CD4-positive, alpha-beta T cell treated with Interferon gamma for 1 hour (primary cell): Measurements from ENCODE around the gene TAOK1.
"Not testable (repeated sequence)": the region's sequence is repeated elsewhere in the genome, so short reads cannot be mapped to it uniquely, and the experiment has no call there.

Experiments used
- DNase-seq: peaks from one replicate; pipeline ENCODE4 v3.0.0-alpha.2; 2020

The TAOK1 gene

DNA sequence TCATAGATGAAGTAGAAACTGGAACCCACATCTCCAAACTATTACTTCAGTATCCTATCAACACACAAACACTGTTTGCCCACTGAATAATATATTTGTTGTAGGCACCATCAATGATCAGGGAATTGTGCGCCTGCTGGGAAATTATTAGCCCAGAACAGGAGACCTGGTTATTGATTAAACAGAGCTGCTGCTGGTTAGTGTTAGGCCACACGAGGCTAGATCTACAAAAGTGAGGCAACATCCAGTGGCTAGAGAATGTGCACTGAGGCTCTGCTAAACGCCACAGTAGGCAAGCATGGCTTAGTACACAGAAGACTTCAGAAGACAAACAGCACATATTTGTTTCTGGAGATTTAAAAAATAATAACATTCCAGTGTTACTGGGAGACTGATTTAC lies 165.7 kb downstream of the TAOK1 start:
- DNase-seq: no peak

DNA sequence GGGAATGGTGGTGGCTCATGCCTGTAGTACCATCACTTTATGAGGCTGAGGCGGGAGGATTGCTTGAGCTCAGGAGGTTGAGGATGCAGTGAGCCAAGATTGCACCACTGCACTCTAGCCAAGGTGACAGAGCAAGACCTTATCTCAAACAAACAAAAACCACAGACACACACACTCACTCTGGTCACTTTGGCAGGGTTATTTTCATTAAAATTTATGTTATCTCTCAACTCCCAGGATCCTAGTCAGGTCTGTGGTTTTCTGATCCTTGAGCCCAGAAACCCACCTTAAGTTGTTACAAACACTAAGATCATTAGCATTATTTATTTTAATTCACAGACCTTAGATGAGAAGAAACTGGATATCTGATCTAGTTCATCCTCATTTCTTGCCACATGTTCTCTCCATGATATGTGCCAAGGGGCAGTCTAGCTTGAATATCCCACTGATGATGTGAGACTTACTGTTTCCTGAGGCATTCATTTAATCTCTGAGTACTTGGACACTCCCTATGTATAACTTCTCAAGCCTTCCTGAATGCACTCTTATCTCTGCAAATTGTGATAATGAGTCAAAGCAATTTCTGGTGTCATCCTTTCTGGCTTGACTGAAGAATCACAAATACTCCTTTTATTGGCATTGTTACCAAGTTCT lies 167.0 kb downstream of the TAOK1 start:
- no peak for DNase-seq

DNA sequence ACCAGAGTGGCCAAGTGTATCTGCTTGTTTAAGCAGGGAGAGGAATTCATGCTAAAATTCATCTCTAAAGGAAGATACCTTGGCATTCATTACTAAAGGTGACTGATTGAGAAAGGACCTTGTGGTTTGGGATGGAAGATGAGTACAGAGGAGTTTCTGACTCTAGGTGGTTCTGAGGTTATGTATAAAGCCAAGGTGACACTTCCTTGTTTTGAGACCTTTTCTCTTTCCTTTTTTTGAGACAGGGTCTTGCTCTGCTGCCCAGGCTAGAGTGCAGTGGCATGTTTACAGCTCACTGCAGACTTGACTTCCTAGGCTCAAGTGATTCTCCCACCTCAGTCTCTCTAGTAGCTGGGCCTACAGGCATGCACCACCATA lies 167.6 kb downstream of the TAOK1 start:
- DNase-seq: no peak

DNA sequence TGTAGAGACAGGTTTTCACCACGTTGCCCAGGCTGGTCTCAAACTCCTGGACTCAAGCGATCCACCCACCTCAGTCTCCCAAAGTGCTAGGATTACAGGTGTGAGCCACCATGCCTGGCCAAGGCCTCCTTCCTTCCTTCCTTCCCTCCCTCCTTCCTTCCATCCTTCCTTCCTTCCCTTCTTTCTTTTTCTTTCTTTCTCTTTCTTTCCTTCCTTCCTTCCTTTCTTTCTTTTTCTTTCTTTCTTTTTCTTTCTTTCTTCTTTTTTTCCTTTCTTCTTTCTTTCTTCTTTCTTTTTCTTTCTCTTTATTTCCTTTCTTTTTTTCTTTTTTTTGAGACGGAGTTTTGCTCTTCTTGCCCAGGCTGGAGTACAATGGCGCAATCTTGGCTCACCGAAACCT lies 168.0 kb downstream of the TAOK1 start:
- DNase-seq: not testable (repeated sequence)

DNA sequence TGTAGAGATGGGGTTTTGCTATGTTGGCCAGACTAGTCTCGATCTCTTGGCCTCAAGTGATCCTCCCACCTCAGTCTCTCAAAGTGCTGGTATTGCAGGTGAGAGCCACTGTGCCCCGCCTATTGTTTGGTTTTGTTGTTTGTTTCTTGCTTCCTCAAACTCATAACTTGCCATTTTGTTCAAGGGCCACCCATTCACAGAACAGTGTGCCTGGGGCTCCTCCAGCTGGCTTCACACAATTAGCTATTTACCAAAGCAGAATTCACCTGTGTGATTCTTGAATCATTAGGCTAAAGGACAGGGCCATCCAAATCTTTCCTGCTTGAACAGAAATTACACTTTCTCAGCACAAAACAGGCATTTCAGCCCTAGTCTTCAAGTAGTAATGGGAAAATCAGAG lies 169.5 kb downstream of the TAOK1 start:
- no peak for DNase-seq

DNA sequence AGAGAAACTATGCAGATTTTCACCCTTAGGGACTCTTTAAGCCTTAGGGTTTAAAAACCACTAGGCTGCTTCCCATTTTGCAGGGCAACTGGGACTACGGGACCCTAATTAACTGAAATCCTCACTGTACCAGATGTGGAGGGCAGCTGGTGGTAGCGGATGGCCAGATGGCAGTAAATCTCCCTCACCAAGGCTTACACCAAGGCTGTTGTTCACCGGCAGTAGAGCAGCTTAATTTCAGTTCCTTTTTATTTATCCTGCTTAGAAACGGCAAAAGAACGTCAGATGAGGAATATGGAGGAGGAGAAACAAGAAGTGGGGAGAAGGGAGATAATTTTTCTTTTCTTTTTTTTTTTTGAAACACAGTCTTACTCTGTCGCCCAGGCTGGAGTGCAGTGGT lies 170.2 kb downstream of the TAOK1 start:
- DNase-seq: peak; percentile 18

DNA sequence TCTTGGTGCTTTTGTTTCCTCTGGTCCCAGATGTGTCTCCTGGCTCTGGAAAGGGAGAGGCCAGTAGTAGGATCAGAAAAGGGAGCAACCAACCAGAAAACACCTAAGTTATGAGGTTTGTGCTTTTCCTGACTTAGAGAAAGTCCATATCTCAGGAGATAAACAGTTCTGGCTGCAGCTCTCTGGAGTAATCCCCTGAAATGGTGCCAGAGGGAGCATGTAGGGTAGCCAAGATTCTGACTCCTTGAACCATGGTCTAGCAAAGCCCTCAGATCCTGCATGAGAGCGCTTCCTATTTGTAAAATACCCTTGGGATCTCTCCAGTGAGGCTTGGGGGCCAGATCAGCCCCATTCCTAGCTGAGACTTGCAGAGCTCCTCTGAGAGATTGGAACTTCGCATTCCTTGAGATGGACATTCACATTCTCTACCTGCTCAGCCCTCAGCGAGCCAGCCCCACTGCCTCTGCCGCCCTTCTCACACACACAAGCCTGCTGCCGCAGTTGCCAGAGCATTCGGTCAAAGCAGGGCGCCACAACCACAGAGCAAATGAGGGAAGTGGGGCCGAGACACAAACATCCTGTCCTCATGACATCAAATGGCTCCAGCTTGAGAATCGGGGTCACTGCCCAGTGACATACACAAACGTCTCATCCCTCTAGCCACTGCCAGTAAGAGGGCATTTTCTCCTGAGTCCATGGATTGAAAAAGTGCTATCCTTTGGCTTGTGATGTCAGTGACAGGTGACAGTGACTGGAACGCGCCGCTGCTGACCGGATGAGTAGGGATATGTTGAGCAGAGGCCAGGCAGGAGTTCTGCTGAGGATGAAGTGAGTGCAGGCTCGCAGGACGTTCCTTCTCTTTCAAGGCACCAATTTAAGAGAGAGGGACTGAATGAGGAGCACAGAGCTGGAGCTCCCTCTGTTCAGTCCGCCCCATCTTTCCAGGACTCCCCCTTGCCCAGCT lies 171.7 kb downstream of the TAOK1 start:
- DNase-seq: peak; percentile 61

DNA sequence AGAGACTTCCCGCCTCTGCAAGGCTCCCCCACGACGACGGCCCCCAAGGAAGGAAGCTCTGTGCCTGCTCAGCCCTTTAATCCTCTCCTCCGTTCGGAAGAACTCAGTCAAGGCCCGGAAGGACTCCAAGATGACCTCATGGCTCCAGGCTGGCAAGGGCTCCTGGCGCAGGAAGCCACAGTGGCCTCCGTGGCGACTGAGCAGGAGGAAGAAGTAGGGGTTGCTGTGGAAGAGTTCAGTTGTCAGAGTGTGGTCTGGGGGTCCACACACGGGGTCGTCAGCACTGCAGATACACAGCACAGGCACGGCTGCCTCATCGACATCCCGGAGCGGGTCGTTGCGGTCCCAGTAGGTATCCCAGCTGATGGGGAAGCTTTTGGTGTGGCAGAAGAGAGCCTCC lies 172.5 kb downstream of the TAOK1 start:
- DNase-seq: no peak

DNA sequence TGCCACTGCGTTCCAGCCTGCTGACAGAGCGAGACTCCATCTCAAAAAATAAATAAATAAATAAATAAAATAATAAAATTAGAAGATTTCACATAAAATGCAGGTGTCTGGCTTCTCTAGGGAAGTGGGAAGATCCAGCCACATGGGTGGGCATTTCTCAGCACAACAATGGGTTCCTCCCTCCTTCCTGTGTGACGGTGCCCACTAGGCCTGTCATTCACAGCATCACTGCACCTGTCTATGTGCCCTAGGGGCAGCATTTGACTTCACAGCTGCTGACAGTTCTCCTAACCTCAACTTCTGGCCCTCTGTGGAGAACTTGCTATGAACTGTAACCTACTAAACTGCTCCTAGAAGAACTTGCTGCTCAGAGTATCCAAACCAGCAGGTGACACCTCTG lies 173.7 kb downstream of the TAOK1 start:
- peak; percentile 41 for DNase-seq

DNA sequence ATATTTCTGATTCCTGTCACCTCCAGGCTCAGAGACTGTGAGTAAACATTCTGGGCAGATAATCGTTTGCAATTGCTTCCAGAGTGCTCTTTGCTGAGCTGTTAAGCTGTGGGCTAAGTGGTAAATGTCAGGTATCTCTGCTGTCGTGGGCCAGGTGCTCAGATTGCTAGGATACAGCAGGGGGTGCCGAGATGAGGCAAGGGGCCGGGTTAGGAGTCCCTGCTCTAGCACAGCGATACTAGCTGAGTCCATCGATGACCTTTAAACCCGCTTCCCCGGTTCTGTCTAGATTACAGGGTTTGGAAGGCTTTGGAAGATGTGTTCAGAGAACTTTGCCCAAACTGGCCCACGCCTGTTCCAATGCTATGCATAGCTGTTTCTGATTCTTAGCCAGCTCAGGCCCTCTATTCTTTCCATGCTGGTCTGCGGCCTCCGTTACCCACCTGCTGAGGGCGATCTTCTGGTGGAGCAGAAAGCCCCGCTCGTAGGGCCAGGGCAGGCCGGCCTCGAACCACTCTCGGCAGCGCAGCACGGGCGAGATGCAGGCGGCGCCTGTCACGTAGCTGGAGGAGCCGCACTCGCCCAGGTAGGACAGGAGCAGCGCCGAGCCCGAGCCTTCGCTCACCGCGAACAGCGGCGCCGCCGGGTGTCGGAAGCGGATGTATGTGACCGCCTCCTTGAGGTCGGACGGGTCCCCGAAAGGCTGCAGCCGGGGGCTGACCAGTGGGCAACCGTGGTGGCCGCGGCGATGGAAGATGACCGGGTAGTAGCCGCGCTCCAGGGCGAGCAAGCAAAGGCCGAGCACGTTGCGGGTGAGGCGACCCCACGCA lies 175.7 kb downstream of the TAOK1 start:
- peak; percentile 53 for DNase-seq

DNA sequence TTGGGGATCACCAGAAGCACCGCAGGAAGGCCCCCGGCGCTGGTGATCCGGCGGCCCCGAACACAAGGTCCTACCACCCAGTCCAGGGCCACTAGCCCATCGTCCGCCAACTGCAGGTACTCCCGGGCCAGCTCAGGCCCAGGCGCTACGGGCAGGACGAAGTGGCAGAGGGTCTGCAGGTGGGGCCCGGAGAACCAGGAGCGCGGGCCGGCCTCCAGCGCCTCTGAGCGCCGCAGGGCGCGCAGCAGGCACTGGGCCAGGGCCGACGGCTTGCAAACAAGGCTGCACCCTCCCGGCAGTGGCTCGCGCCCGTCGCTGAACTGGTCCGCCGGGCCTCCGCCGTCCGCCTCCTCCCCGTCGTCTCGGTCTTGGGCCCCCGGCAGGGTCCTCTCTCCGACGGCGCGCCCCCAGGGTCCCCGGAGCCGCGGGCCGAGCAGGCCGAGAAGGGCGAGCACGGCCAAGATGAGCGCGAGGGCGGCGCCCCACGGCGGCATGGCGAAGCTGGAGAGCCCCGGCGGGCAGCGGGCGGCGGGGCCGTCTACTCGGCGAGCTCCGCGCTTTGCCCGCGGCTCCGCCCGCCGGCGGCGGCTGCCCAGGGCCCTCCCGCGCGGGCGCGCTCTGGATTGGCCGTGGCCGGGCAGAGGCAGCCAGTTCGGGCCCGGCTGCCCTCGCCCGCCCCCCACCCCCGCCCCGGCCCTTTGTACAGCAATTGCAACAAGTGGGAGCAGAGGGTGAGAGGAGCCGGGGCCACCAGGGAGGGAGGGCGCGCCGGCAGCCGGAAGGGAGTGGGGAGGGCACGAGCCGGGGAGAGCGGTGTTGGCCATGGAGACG lies 176.5 kb downstream of the TAOK1 start, which contains the start of gene ABHD15:
ABHD15 (minus strand) TSS at position 565 of the 831 bp plus-strand sequence; CDS start at position 494, 71 bp downstream.
- peak; percentile 52 for DNase-seq

DNA sequence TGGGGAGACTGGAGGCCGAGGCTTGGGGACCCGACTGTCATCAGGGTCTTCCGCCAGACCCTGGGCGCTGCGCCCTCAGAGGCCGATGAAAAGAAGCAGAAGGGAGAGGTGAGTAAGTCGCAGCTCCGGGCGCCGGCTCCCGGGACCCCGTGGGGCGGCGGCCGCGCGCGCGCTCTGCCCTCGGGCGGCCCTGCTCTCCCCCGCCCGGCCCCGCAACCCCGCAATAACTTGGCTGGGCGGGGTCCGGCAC lies 177.1 kb downstream of the TAOK1 start:
- DNase-seq: no peak

DNA sequence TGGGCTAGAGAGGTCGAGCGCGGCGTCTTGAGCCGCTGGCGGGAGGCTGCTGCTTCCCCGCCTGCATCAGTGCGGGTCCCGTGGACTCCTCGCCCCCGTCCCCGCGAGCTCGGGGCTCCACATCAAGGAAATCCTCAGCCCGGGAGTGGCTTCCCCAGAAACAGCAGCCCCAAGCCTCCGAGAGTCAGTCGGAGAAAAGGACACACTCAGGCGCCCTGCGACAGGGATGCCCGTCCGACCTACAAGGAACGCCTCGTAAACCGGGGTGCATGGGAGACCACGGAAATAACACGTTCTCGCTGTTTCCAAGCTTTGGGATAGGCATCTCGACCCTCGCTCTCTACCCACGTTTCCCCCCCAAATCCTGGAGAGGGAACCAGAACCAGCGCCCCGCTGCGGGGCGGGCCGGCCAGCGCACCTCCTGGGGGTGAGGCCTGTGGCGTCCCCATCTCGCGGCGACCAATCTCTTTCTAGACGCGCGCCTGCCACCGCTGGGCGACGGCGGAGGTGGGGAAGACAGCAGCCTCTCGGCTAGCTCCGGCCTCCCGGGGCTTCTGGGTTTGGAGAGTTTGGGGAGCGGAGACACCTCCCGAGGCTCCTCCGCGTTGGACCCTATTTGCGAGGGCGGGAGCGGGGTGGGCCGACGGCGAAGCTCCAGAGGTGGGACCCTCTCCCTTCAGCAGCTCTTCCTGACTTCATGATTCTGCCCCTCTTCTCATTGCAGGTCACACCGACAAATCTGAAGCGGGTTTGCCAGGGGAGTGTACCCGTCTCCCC lies 177.6 kb downstream of the TAOK1 start:
- DNase-seq: peak; percentile 75

DNA sequence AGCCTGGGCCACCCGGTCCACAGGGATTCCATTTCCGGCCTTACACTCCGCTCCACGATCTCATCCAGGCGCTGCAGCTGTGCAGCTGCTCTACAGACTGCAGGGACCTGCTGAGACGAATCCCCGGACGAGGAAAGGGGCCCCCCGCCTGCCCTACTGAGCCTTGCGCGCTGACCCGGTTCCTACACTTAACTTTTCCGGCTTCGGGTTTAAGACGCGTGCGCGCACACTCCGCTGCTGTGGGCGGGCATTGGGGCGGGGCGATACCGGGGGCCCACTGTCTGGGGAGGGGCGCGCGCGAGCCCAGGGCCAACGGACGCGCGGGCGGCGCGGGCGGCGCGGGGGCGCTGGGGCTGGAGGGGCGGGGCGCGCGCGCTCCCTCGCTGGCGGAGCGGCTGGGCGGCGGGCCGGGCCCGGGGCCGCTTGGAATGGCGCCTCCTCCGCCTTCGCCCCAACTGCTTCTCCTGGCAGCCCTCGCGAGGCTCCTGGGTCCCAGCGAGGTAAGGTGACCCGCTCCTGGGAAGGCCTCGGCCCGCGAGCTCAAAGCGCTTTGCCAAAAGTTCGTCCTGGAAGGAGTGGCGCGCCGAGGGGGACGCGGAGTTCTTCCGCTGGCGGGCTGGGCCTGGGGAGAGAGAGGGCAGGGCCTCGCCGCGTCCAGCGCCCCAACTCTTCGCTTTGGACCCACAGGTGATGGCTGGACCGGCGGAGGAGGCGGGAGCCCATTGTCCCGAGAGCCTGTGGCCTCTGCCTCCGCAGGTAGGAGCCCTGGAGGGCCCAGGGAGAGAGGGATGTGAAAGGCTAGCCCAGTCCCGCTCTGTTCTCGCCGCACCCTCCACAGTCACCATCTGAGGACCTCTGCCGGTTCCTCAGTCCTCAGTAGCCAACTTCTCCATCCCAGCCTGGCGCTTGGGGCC lies 178.4 kb downstream of the TAOK1 start, which contains the start of gene TP53I13:
TP53I13 (plus strand) TSS at position 371 of the 914 bp plus-strand sequence; CDS start at position 429, 58 bp downstream.
- DNase-seq: peak; percentile 86

DNA sequence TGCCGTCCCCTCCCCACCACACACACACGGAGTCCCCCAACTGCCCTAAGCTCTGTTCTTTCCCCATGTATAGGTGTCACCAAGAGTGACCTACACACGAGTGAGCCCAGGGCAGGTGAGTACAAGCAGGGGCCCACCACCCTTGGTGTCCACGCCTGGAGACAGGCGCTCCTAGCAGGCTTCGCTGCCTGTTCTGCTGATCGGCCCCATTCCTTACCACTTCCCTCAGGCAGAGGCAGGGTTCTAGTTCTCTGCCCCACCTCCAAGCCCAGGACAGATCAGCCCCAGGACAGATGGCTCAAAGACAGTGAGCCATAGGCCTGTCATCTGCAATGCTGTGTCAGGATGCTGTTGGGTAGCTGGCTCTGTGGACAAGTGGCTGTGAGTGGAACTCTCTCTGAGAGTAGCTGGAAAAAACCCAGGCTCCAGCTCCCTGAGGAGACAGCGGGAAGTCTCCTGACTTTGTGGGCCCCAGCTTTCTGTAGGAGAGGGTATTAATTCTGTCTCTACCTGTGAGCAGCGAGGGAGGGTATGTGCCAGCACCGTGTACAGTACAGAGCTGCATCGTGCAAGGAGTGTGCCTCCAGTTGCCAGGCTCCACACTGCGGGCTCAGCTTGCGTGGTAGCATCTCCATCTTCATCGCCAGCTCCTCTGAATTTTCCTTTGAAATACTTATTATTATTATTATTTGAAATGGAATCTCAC lies 179.2 kb downstream of the TAOK1 start:
- DNase-seq: no peak

DNA sequence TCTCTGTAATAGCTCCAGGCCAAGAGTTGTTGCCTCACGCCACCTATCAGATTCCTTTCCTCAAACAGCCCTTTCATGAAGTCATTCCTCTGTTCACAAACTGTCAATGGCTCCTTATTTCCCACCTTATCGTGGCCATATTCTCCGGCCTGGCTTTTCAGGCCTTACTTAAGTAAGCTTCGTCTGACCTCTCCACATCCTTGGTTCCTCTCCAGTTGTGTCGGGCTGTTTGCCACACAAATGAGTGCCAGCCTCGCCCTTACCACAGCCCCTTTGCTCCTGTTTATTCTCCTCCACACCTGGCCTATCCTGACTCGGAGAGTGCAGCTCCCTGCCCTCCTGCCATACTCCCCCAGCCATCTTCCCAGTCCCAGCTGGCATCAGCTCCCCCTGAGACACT lies 180.4 kb downstream of the TAOK1 start:
- no peak for DNase-seq

DNA sequence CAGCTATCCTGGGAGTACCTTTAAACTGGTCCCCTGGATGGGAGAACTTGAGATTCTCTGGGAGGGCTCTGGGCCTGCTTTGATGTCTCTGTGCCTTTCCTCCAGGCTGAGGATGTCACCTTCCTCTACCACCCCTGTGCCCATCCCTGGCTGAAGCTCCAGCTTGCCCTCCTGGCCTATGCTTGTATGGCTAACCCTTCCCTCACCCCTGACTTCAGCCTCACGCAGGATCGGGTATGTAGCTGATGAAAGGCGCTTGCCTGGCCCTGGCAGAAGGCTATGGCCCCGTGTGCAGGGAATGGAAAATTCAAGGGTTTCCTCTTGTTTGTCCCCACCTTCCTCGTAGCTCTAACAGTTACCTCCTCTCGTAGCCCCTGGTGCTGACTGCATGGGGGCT lies 181.3 kb downstream of the TAOK1 start:
- DNase-seq: no peak

DNA sequence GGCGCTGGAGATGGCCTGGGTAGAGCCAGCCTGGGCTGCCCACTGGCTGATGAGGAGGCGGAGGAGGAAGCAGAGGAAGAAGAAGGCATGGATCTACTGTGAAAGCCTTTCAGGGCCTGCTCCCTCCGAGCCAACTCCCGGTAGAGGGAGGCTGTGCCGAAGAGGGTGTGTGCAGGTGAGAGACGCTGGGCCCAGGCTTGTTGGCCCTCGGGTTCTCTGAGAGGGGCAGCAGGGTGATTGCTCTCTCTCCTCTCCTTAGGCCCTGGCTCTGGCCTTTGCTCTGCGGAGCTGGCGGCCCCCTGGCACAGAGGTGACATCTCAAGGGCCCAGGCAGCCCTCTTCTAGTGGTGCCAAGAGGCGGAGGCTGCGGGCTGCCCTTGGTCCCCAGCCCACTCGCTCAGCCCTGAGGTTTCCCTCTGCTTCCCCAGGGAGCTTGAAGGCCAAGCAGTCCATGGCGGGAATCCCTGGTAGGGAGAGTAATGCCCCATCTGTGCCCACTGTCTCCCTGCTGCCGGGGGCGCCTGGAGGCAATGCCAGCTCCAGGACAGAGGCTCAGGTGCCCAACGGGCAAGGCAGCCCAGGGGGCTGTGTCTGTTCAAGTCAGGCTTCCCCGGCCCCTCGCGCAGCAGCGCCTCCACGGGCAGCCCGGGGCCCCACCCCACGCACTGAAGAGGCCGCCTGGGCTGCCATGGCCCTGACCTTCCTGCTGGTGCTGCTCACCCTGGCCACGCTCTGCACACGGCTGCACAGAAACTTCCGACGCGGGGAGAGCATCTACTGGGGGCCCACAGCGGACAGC lies 181.9 kb downstream of the TAOK1 start:
- DNase-seq: no peak
